ENCODE data around the gene CNOT11. TPM values are rescaled to one million over a fixed set of nuclear protein-coding genes. Genes with fewer than 3 reads are reported as not detected.

Gene CNOT11
- total and polyA plus RNA-seq, 2 of the 8 experiments (the other 6 are each of a cell fraction or from before 2014, with no cell fraction given) = 41.5 to 54.6 TPM

- TF ChIP-seq CHD1 (IDR thresholded peaks at IDR 0.05; ENCODE audit: low read depth, low read length) = no peak
- TF ChIP-seq E2F6 (IDR thresholded peaks at IDR 0.05) = no peak
- no peak for TF ChIP-seq EP300 (IDR thresholded peaks at IDR 0.05; ENCODE audit: borderline replicate concordance in 1 of 2, low read depth in 2 of 2, low read length in 2 of 2)
- TF ChIP-seq PHF8 (conservative IDR thresholded peaks at IDR 0.05; ENCODE audit: low read depth, low read length) = no peak
These were observed 19.9 kb upstream of the CNOT11 start (continued) for GRCh38 chr2:101232770-101233169.
